Effector memory CD8-positive, alpha-beta T cell (primary cell): Measurements from ENCODE around the gene NT5C3A.
"Not testable (repeated sequence)": the region's sequence is repeated elsewhere in the genome, so short reads cannot be mapped to it uniquely, and the experiment has no call there.

Source experiments
- ATAC-seq: fragments of 150-1000 bp; cut with Tn5 transposase; replicated peaks from 2 replicates; pipeline ENCODE4 v1.10.0; 2021; ENCODE audit warnings: mild to moderate bottlenecking, moderate library complexity
- DNase-seq, 3 experiments: peaks; one replicate each; pipeline ENCODE4 v3.0.0; 2021
- H3K27ac Mint-ChIP-seq, 2 donors: one replicate each; pipeline ENCODE4 v1.8.0; 2022; ENCODE audit warnings: mild to moderate bottlenecking in 2 of 2, mixed read lengths in 2 of 2, moderate library complexity in 2 of 2
- H3K27me3 Mint-ChIP-seq, 2 donors: one replicate each; pipeline ENCODE4 v1.8.0; 2022; ENCODE audit warnings: mixed read lengths in 2 of 2
- H3K36me3 Mint-ChIP-seq: one replicate; pipeline ENCODE4 v1.8.0; 2022; ENCODE audit warnings: mild to moderate bottlenecking, moderate library complexity, mixed read lengths; ENCODE audit not compliant: insufficient read depth
- H3K4me1 Mint-ChIP-seq, 2 donors: one replicate each; pipeline ENCODE4 v1.8.0; 2022; ENCODE audit warnings: low read depth in 2 of 2, mixed read lengths in 2 of 2
- H3K4me3 Mint-ChIP-seq, 2 donors: one replicate each; pipeline ENCODE4 v1.8.0; 2022; ENCODE audit warnings: mild to moderate bottlenecking in 2 of 2, mixed read lengths in 2 of 2, moderate library complexity in 2 of 2
- H3K9me3 Mint-ChIP-seq, 2 donors: one replicate each; pipeline ENCODE4 v1.8.0; 2022; ENCODE audit warnings: mixed read lengths in 2 of 2

Gene NT5C3A

DNA sequence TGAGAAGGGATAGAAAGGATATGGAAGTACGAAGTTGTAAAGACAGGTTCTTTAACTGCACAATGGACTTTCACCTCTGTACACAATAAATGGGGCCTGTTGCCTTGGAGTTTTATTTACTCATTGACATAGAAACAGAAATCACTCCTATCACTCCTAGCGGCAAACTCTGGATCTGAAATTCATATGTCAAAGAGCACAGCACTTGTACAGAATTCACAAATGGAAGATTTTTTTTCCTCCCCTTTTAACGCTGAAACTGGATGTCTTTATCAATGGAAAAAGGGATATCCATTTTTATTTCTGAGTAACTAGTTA is 18.2 kb downstream of the NT5C3A start:
- ATAC-seq, result no peak
- H3K9me3 Mint-ChIP-seq, result no peaks in the 10 kb centered on the region
- H3K36me3 Mint-ChIP-seq, result peaks cover 6% of the 10 kb centered on the region
- H3K27ac Mint-ChIP-seq, result peak overlapping the region; percentile 57
- no peak for DNase-seq
- H3K27me3 Mint-ChIP-seq, result no peaks in the 10 kb centered on the region
- H3K4me1 Mint-ChIP-seq, result peaks cover 14 to 38% of the 10 kb centered on the region in 2 donors
- H3K4me3 Mint-ChIP-seq, result no peak overlapping the region

DNA sequence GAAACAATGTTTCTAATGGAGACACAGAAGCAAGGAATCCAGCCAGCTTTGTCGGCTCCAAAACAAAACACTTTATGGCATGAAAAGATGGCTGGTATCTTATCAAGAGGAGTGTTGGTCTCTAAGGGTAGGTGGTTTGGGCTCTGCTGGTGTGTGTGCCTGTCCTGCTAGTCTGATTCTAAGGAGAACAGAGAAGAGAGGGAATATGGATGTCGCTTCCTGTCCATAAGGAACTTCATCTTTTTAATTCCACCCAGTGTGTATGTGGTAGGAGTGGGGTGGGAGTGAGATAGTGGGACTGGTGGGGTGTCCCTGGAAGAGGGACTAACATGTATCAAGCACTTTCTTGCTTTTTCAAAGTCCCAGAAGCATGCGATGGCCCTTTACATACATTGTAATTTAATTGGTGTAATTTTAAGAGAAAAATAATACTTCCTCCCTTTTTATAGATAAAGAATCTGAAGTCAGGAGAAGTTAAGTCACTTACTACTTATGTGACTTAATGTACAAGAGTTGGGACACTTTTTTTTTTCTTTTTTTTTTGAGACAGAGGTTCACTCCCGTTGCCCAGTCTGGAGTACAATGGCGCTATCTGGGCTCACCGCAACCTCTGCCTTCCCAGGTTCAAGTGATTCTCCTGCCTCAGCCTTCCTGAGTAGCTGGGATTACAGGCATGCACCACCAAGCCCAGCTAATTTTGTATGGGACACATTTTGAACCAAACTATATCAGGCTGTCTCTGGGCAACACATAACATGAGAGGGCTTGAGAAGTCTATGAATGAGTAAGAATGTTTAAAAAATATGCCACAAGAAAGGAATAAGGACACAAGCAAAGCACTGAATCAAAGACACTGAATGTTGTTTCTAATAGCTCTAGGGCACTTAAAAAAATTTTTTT is 18.8 kb downstream of the NT5C3A start:
- Mint-ChIP-seq H3K36me3 (peaks cover 6% of the 10 kb centered on the region), H3K4me3 (no peak overlapping the region), H3K4me1 (peaks cover 15 to 40% of the 10 kb centered on the region in 2 donors), H3K27ac (peak overlapping the region; percentile 57), H3K9me3 (no peaks in the 10 kb centered on the region), H3K27me3 (no peaks in the 10 kb centered on the region)
- DNase-seq, result no peak
- ATAC-seq, result no peak

DNA sequence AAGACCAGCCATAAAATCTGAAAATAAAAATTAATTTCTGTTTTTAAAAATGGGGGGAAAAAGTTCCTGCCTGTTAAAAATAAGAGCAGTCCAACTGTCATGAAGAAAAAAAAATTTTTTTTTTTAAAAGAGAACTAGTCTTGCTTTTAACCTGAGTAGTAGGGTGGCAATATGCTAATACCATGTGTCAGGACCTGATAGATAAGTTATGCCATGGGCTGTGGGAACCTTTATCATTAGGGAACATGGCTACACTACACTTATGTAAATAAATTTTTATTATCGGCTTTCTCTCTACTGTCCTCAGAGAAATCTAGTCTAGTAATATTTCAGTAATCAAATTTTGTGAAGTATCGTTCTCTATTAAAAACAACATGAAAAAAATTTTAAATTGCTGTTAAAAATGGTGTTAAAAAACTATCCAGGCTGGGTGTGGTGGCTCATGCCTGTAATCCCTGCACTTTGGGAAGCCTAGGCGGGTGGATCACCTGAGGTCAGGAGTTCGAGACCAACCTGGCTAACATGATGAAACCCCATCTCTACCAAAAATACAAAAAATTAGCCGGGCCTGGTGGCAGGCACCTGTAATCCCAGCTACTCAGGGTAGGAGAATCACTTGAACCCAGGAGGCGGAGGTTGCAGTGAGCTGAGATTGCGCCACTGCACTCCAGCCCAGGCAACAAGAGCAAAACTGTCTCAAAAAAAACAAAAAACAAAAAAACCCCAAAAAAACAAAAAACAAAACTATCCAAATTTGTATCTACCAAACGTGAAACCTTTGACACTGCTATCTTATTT is 20.7 kb downstream of the NT5C3A start:
- Mint-ChIP-seq H3K36me3 (peaks cover 6% of the 10 kb centered on the region), H3K27me3 (no peaks in the 10 kb centered on the region)
- no peak for ATAC-seq

DNA sequence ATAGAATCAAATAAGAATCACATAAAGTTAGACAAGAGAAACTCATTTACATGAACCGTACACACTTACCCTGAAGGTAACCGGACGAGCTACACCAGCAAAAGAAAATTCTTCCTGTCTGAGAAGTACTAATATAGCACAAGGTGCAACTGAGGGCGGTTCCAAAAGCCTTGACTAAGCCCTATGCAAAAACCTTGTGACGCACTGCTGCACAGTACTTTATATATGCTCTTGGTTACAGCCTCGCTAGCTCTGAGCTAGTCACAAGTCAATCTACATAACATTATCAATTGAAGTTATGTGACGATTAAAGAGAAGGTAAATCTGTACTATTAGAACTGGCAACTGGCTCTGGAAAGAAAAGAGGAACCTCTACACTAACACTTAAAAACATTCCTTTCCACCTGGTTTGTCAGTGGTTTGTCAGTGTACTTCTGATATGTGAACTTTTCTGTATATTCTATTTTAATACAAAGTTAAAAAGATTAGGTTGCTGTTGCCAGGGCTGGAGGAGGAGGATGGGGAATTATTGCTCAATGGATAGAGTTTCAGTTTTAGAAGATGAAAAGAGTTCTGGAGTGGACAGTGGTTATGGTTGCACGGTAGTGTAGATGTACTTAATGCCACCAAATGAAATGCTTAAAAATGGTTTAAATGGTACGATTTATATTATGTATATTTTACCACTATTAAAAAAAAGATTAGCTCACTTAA is 21.6 kb downstream of the NT5C3A start:
- Mint-ChIP-seq H3K27me3 (no peaks in the 10 kb centered on the region), H3K4me3 (peak overlapping the region; percentile 67 to 70), H3K36me3 (peaks cover 6% of the 10 kb centered on the region), H3K4me1 (peaks cover 23 to 40% of the 10 kb centered on the region in 2 donors), H3K9me3 (no peaks in the 10 kb centered on the region), H3K27ac (peak overlapping the region; percentile 89 to 96)
- ATAC-seq, result peak; percentile 98
- DNase-seq, result peak; percentile 54 to 69 (median 63)

More for the DNA sequence above, 20.7 kb downstream of the NT5C3A start:
- Mint-ChIP-seq H3K4me1 (peaks cover 23 to 40% of the 10 kb centered on the region in 2 donors), H3K27ac (peak overlapping the region; percentile 89 to 96), H3K9me3 (no peaks in the 10 kb centered on the region), H3K4me3 (no peak overlapping the region)
- DNase-seq, result no peak

DNA sequence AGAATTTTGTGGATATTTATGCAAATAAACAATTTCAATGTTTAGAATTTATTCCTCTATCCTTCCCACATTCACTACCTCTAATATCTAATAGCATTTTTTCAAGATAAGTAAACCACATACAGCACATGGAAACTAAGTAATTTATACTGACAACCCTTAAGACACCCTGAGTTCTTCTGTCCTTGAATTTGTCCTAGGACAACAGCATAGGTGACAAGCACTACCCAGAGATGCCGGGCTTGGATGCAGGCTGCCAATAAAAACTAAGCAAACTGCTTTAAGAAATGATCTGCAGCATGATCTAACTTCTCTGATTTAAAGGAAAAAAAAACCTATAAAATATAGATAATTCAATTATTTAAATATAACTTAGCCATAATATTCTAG is 22.7 kb downstream of the NT5C3A start:
- peak overlapping the region; percentile 69 to 89 for H3K4me3 Mint-ChIP-seq
- H3K36me3 Mint-ChIP-seq, result peaks cover 6% of the 10 kb centered on the region
- H3K27ac Mint-ChIP-seq, result peak overlapping the region; percentile 45 to 96
- no peaks in the 10 kb centered on the region for H3K9me3 Mint-ChIP-seq
- ATAC-seq (no peak), DNase-seq (no peak)
- H3K4me1 Mint-ChIP-seq, result peaks cover 23 to 41% of the 10 kb centered on the region in 2 donors
- H3K27me3 Mint-ChIP-seq, result no peaks in the 10 kb centered on the region

GRCh38 chr7:33039257-33039902 is 23.2 kb downstream of the NT5C3A start:
- H3K36me3 Mint-ChIP-seq, result peaks cover 6% of the 10 kb centered on the region
- H3K27me3 Mint-ChIP-seq, result no peaks in the 10 kb centered on the region
- ATAC-seq, result peak; percentile 29
- DNase-seq, result no peak
- peaks cover 26 to 45% of the 10 kb centered on the region in 2 donors for H3K4me1 Mint-ChIP-seq
- peak overlapping the region; percentile 45 to 96 for H3K27ac Mint-ChIP-seq
- peak overlapping the region; percentile 69 to 89 for H3K4me3 Mint-ChIP-seq
- no peaks in the 10 kb centered on the region for H3K9me3 Mint-ChIP-seq

DNA sequence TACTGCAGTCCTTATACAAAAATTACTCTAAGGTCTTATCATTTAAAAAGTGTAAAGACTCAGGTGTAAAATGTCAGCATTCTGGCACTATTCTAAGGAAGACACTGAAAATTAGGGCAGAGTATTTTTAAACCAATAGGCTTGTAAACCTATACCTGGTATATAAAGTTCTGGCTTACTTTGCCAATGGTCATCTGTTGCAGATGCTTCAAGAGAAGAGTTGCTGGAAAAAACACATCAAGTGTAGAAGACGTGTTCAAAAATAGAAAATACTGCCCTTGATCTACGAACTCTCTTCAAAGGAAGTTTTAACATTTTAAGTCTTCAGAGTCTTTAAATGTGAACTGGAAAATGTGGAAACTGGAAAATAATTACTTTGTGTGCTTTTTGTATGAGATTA is 23.9 kb downstream of the NT5C3A start:
- Mint-ChIP-seq H3K36me3 (peaks cover 9% of the 10 kb centered on the region), H3K9me3 (no peaks in the 10 kb centered on the region), H3K4me1 (peaks cover 22 to 42% of the 10 kb centered on the region in 2 donors), H3K27ac (peak overlapping the region; percentile 15 to 96), H3K4me3 (peak overlapping the region; percentile 69 to 89), H3K27me3 (no peaks in the 10 kb centered on the region)
- DNase-seq (no peak), ATAC-seq (no peak)

GRCh38 chr7:33035776-33036175 is 26.8 kb downstream of the NT5C3A start:
- H3K36me3 Mint-ChIP-seq, result peaks cover 11% of the 10 kb centered on the region

DNA sequence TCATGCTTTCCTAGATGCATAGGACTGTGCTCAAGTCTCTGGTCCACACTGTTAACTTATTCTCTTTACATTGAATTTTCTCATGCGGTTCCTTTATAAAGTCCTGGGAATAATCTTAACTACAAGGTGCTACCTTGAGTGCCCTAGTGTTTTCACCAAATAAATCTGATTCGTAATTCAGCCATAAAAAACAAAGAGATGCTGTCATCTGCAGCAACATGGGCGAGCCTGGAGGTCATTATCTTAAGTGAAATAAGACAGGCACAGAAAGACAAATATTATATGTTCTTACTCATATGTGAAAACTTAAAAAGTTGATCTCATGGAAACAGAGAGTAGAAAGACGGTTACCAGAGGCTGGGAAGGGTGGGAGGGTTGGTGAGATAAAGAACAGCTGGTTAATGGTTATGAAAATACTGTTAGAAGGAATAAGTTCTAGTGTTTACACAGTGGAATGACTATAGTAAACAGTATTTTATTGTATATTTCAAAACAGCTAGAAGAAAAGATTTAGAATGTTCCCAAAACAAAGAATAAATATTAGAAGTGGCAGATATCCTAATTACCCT is 38.3 kb downstream of the NT5C3A start:
- peaks cover 3 to 4% of the 10 kb centered on the region in 2 donors for H3K4me1 Mint-ChIP-seq
- no peak overlapping the region for H3K27ac Mint-ChIP-seq
- H3K36me3 Mint-ChIP-seq, result peaks cover 78% of the 10 kb centered on the region
- no peak overlapping the region for H3K4me3 Mint-ChIP-seq
- H3K27me3 Mint-ChIP-seq, result no peaks in the 10 kb centered on the region
- no peak for DNase-seq
- no peak for ATAC-seq
- no peaks in the 10 kb centered on the region for H3K9me3 Mint-ChIP-seq

More at GRCh38 chr7:33035776-33036175, 26.8 kb downstream of the NT5C3A start:
- H3K4me3 Mint-ChIP-seq, result no peak overlapping the region
- ATAC-seq (no peak), DNase-seq (no peak)
- no peaks in the 10 kb centered on the region for H3K27me3 Mint-ChIP-seq
- no peaks in the 10 kb centered on the region for H3K9me3 Mint-ChIP-seq
- H3K27ac Mint-ChIP-seq, result peak overlapping the region in 1 of 2 donors; percentile 22
- peaks cover 17 to 41% of the 10 kb centered on the region in 2 donors for H3K4me1 Mint-ChIP-seq

GRCh38 chr7:33012364-33012763 is 50.2 kb downstream of the NT5C3A start:
- Mint-ChIP-seq H3K9me3 (no peaks in the 10 kb centered on the region), H3K27ac (no peak overlapping the region), H3K4me3 (no peak overlapping the region), H3K27me3 (no peaks in the 10 kb centered on the region), H3K4me1 (peaks cover 0 to 1% of the 10 kb centered on the region in 2 donors), H3K36me3 (peaks cover 51% of the 10 kb centered on the region)
- ATAC-seq (no peak), DNase-seq (no peak)

GRCh38 chr7:33009734-33010133 is 52.8 kb downstream of the NT5C3A start:
- Mint-ChIP-seq H3K9me3 (no peaks in the 10 kb centered on the region), H3K4me3 (no peak overlapping the region), H3K27me3 (no peaks in the 10 kb centered on the region), H3K4me1 (peaks cover 0 to 1% of the 10 kb centered on the region in 2 donors), H3K27ac (no peak overlapping the region), H3K36me3 (peaks cover 26% of the 10 kb centered on the region)
- DNase-seq (no peak), ATAC-seq (no peak)

- not testable (repeated sequence) for DNase-seq, H3K4me3 Mint-ChIP-seq, H3K9me3 Mint-ChIP-seq, H3K27me3 Mint-ChIP-seq, H3K27ac Mint-ChIP-seq, H3K4me1 Mint-ChIP-seq, ATAC-seq, H3K36me3 Mint-ChIP-seq
These were observed 56.9 kb downstream of the NT5C3A start for GRCh38 chr7:33005690-33006089.
